H1 (cell line): ENCODE measurements around the gene CDX4. TPM values are rescaled to one million over a fixed set of nuclear protein-coding genes. Genes with fewer than 3 reads are reported as not detected.

Source experiments
- CTCF ChIA-PET: fragments of 300-600 bp; sonication (Branson Sonifier 250); formaldehyde crosslinking; loops from one replicate; lab custom pipeline; 2021; ENCODE audit not compliant: partially characterized antibody; lab: Charles Lee
- POLR2A ChIA-PET: fragments of 300-600 bp; sonication (Branson Sonifier 250); formaldehyde crosslinking; loops from one replicate; lab custom pipeline; 2021; ENCODE audit warnings: inconsistent platforms; ENCODE audit not compliant: partially characterized antibody; lab: Charles Lee
- DNase-seq, 2 experiments: peaks; one replicate each; pipeline versions ENCODE4 v3.0.0 to v3.0.0-alpha.2; 2010 to 2022; ENCODE audit warnings: low spot score in 2 of 2, low read depth in 1 of 2, mixed read lengths in 1 of 2
- FAIRE-seq: peaks from 2 replicates; lab custom pipeline; 2011; peaks lifted over from hg19 to GRCh38; lab: Jason Lieb, UNC
- H2AFZ ChIP-seq: 2 replicates; pipeline ENCODE4 v1.8.1; 2012; ENCODE audit warnings: low read length, inconsistent platforms
- H2AK5ac ChIP-seq: 2 replicates; pipeline ENCODE4 v1.6.1; 2013; ENCODE audit warnings: low read depth, low read length
- H2BK120ac ChIP-seq: replicated peaks from 2 replicates; pipeline ENCODE3; 2013; ENCODE audit warnings: low read depth, low read length, inconsistent platforms
- H2BK12ac ChIP-seq: 2 replicates; pipeline ENCODE4 v1.6.1; 2013; ENCODE audit warnings: low read depth, low read length
- H2BK15ac ChIP-seq: 2 replicates; pipeline ENCODE4 v1.6.1; 2013; ENCODE audit warnings: low read length
- H2BK20ac ChIP-seq: 2 replicates; pipeline ENCODE4 v1.6.1; 2013; ENCODE audit warnings: low read length
- H2BK5ac ChIP-seq: 2 replicates; pipeline ENCODE4 v1.6.1; 2013; ENCODE audit warnings: low read depth, low read length
- H3K14ac ChIP-seq: 2 replicates; pipeline ENCODE4 v1.6.1; 2013; ENCODE audit warnings: inconsistent platforms; ENCODE audit not compliant: insufficient read length
- H3K18ac ChIP-seq: 2 replicates; pipeline ENCODE4 v1.6.1; 2013; ENCODE audit warnings: low read length; ENCODE audit errors: extremely low read depth
- H3K23ac ChIP-seq: 2 replicates; pipeline ENCODE4 v1.6.1; 2013; ENCODE audit warnings: inconsistent platforms; ENCODE audit not compliant: insufficient read length
- H3K23me2 ChIP-seq: 2 replicates; pipeline ENCODE4 v1.6.1; 2013; ENCODE audit warnings: low read depth, low read length
- H3K27ac ChIP-seq: 2 replicates; pipeline ENCODE4 v1.6.1; 2011; ENCODE audit warnings: low read depth, low read length, inconsistent platforms
- H3K27me3 ChIP-seq, 4 experiments: replicated peaks in 1 of 4; 1 replicate in 1 of 4; 2 replicates in 3 of 4; pipeline versions ENCODE4 v1.6.1 to v1.8.1; 2011 to 2013; ENCODE audit warnings: low read length in 3 of 4, mild to moderate bottlenecking in 3 of 4, inconsistent platforms in 2 of 4, mixed read lengths in 2 of 4, moderate library complexity in 1 of 4; ENCODE audit not compliant: control insufficient read depth in 3 of 4, insufficient read depth in 3 of 4; ENCODE audit errors: extremely low read depth in 1 of 4
- H3K36me3 ChIP-seq, 4 experiments: 2 replicates each; pipeline versions ENCODE4 v1.6.1 to v1.8.1; 2011 to 2013; ENCODE audit warnings: mild to moderate bottlenecking in 4 of 4, low read length in 3 of 4, moderate library complexity in 2 of 4, control low read depth in 1 of 4, inconsistent platforms in 1 of 4; ENCODE audit not compliant: insufficient read depth in 4 of 4, control insufficient read depth in 2 of 4
- H3K4ac ChIP-seq: replicated peaks from 2 replicates; pipeline ENCODE3; 2013; ENCODE audit warnings: low read length, low read depth, mixed read lengths, inconsistent platforms; ENCODE audit not compliant: insufficient read length
- H3K4me1 ChIP-seq, 4 experiments: replicated peaks in 1 of 4; 1 replicate in 1 of 4; 2 replicates in 3 of 4; pipeline versions ENCODE4 v1.6.1 to v1.8.1; 2011 to 2013; ENCODE audit warnings: low read length in 3 of 4, inconsistent platforms in 2 of 4, mixed read lengths in 1 of 4; ENCODE audit not compliant: insufficient read depth in 4 of 4, control insufficient read depth in 3 of 4
- H3K4me2 ChIP-seq, 2 experiments: 2 replicates each; pipeline versions ENCODE4 v1.6.1 to v1.8.1; 2011 to 2013; ENCODE audit warnings: low read depth in 2 of 2, low read length in 2 of 2, control low read depth in 1 of 2, inconsistent platforms in 1 of 2, mild to moderate bottlenecking in 1 of 2; ENCODE audit not compliant: insufficient read depth in 1 of 2
- H3K4me3 ChIP-seq, 4 experiments: fragments of 200-600, 300-600 bp in 1 of 4; sonication (generic), shearing (Covaris generic), sonication (Bioruptor Twin) in 1 of 4; 2 replicates each; pipeline versions ENCODE4 v1.5.1 to v1.8.1; 2011 to 2016; ENCODE audit warnings: low read length in 4 of 4, low read depth in 3 of 4, control low read depth in 2 of 4, inconsistent platforms in 2 of 4, mild to moderate bottlenecking in 2 of 4, mixed read lengths in 1 of 4, moderate library complexity in 1 of 4; ENCODE audit not compliant: insufficient read depth in 2 of 4; ENCODE audit errors: extremely low read depth in 1 of 4
- H3K56ac ChIP-seq: replicated peaks from 2 replicates; pipeline ENCODE3; 2013; ENCODE audit warnings: low read depth, mild to moderate bottlenecking, mixed read lengths, low read length, inconsistent platforms; ENCODE audit not compliant: insufficient read length
- H3K79me1 ChIP-seq: 2 replicates; pipeline ENCODE4 v1.6.1; 2013; ENCODE audit warnings: low read depth, low read length, control low read depth
- H3K79me2 ChIP-seq, 2 experiments: 2 replicates each; pipeline versions ENCODE4 v1.6.1 to v1.8.1; 2012 to 2013; ENCODE audit warnings: low read length in 2 of 2, mild to moderate bottlenecking in 2 of 2, inconsistent platforms in 1 of 2; ENCODE audit not compliant: insufficient read depth in 2 of 2, control insufficient read depth in 1 of 2
- H3K9ac ChIP-seq, 4 experiments: replicated peaks in 1 of 4; 1 replicate in 1 of 4; 2 replicates in 3 of 4; pipeline versions ENCODE4 v1.6.1 to v1.8.1; 2011 to 2013; ENCODE audit warnings: low read depth in 3 of 4, low read length in 3 of 4, control low read depth in 2 of 4, mild to moderate bottlenecking in 2 of 4, moderate library complexity in 2 of 4, inconsistent platforms in 1 of 4; ENCODE audit errors: extremely low read depth in 1 of 4
- H3K9me3 ChIP-seq, 2 experiments: 2 replicates each; pipeline versions ENCODE4 v1.6.1 to v1.8.1; 2012 to 2013; ENCODE audit warnings: mild to moderate bottlenecking in 2 of 2, moderate library complexity in 2 of 2, control low read depth in 1 of 2, inconsistent platforms in 1 of 2, low read depth in 1 of 2, low read length in 1 of 2, mixed read lengths in 1 of 2; ENCODE audit not compliant: insufficient read depth in 2 of 2
- H4K20me1 ChIP-seq, 2 experiments: replicated peaks in 1 of 2; 2 replicates each; pipeline versions ENCODE3 to v1.8.1; 2011 to 2013; ENCODE audit warnings: inconsistent platforms in 2 of 2, low read length in 2 of 2, mild to moderate bottlenecking in 1 of 2; ENCODE audit not compliant: insufficient read depth in 2 of 2, control insufficient read depth in 1 of 2
- H4K5ac ChIP-seq: 2 replicates; pipeline ENCODE4 v1.6.1; 2013; ENCODE audit warnings: low read length, low read depth, mixed read lengths, inconsistent platforms; ENCODE audit not compliant: insufficient read length
- H4K8ac ChIP-seq: 2 replicates; pipeline ENCODE4 v1.8.0; 2013; ENCODE audit warnings: mild to moderate bottlenecking, moderate library complexity, low read length, inconsistent platforms; ENCODE audit not compliant: insufficient read depth; ENCODE audit errors: extremely low read depth
- H4K91ac ChIP-seq: replicated peaks from 2 replicates; pipeline ENCODE3; 2013; ENCODE audit warnings: low read length, mixed read lengths, inconsistent platforms; ENCODE audit not compliant: insufficient read length
- BCL11A ChIP-seq, 2 experiments: IDR thresholded peaks; one replicate each; pipeline ENCODE4 v1.6.1; 2011; ENCODE audit warnings: low read depth in 2 of 2, low read length in 2 of 2, mild to moderate bottlenecking in 2 of 2
- GABPA ChIP-seq: IDR thresholded peaks from 2 replicates; pipeline ENCODE4 v1.6.1; 2011; ENCODE audit warnings: mild to moderate bottlenecking, low read length, moderate library complexity, borderline replicate concordance; ENCODE audit not compliant: insufficient read depth
- NANOG ChIP-seq: IDR thresholded peaks from 2 replicates; pipeline ENCODE4 v1.6.1; 2011; ENCODE audit warnings: low read length, low read depth, mild to moderate bottlenecking, inconsistent platforms; ENCODE audit not compliant: insufficient read depth, poor library complexity, severe bottlenecking
- RBBP5 ChIP-seq: IDR thresholded peaks from 2 replicates; pipeline ENCODE4 v1.7.1; 2012; ENCODE audit warnings: low read depth, mild to moderate bottlenecking, inconsistent platforms, low read length, moderate library complexity, borderline replicate concordance
- RFX5 ChIP-seq: IDR thresholded peaks from 2 replicates; pipeline ENCODE4 v1.6.1; 2011; ENCODE audit warnings: low read depth, low read length, improper control_type of control experiment, borderline replicate concordance
- SP2 ChIP-seq: IDR thresholded peaks from 2 replicates; pipeline ENCODE4 v1.6.1; 2012; ENCODE audit warnings: mild to moderate bottlenecking, low read length, inconsistent platforms
- WGBS, 2 experiments: shearing (Covaris generic) in 1 of 2; methylation state at CpG; one replicate each; pipeline versions ENCODE4 v1.1.6 to v1.1.7; 2013 to 2015; ENCODE audit warnings: low lambda C conversion rate in 2 of 2, mixed read lengths in 2 of 2, inconsistent platforms in 1 of 2, low coverage in 1 of 2, missing lambda C conversion rate in 1 of 2; ENCODE audit not compliant: insufficient replicate concordance in 2 of 2, insufficient coverage in 1 of 2, insufficient read length in 1 of 2; ENCODE audit errors: extremely low coverage in 1 of 2, missing lambda C conversion rate in 1 of 2; 5-methylcytosine and 5-hydroxymethylcytosine counted together
- polyA plus RNA-seq, 7 experiments: library from polyadenylated mRNA; depleted of rRNA in 3 of 7; stranded (reverse) in 5 of 7; unstranded in 2 of 7; fragments of >200 nt in 5 of 7; fragments of 200-250 nt in 2 of 7; gene quantifications; 1 replicate in 5 of 7; 2 replicates in 1 of 7; 4 replicates in 1 of 7; pipeline versions ENCODE4 v1.2.1 to v1.2.3, GENCODE V29; 2011 to 2013; ENCODE audit warnings: missing spikeins in 2 of 7, mixed read lengths in 2 of 7
- total RNA-seq: library from RNA; stranded (reverse); fragmentation: NEBNext Ultra II Directional; extraction: Animal tissue kit (Norgen Biotek cat#: 25700); gene quantifications from 2 replicates; pipeline ENCODE4 v1.2.1, GENCODE V29; 2021

CDX4 gene
- total and polyA plus RNA-seq, 2 of the 8 experiments (the other 6 are each of a cell fraction or from before 2014, with no cell fraction given), result 2.3 to 2.6 TPM

DNA sequence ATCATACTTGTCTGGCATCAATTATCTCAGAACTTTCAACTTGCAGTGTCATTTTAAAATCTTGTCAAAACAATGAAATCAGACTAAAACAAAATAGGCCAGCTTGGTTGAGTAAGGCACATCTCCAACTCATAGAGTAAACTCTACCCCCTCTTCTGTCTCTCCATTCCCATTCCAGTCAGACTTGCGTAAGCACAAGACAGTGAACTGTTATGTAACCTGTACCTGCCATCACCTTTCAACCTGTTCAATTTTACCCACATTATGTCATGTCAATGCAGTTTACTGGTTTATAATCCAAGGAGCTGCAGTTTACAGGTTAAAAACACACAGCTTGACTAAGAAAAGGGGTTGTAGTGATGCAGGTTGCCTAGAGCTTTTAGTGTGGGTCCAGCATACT lies 8.3 kb downstream of the CDX4 start:
- no peak overlapping the region for H2BK15ac ChIP-seq
- ChIA-PET CTCF (no interaction called here), POLR2A (no interaction called here)
- H2BK12ac ChIP-seq, result no peak overlapping the region
- no peak overlapping the region for H2AK5ac ChIP-seq
- no peak overlapping the region for H3K14ac ChIP-seq
- no peaks in the 10 kb centered on the region for H3K4me1 ChIP-seq
- H3K23me2 ChIP-seq, result no peaks in the 10 kb centered on the region
- no peak overlapping the region for H2BK120ac ChIP-seq
- H4K20me1 ChIP-seq, result no peaks in the 10 kb centered on the region
- no peak overlapping the region for H3K56ac ChIP-seq
- H4K91ac ChIP-seq, result no peak overlapping the region
- H3K4ac ChIP-seq, result no peak overlapping the region
- H3K27ac ChIP-seq, result no peak overlapping the region
- DNase-seq (no peak), FAIRE-seq (no peak)
- H3K23ac ChIP-seq, result no peak overlapping the region
- H3K36me3 ChIP-seq, result no peaks in the 10 kb centered on the region
- H3K18ac ChIP-seq, result no peak overlapping the region
- H3K4me3 ChIP-seq, result no peak overlapping the region
- H3K79me2 ChIP-seq, result no peaks in the 10 kb centered on the region
- TF ChIP-seq RFX5, result no peak
- no peak for TF ChIP-seq SP2
- TF ChIP-seq BCL11A (IDR thresholded peaks at IDR 0.05; ENCODE audit: low read depth in 2 of 2, low read length in 2 of 2), result no peak
- TF ChIP-seq GABPA, result no peak
- TF ChIP-seq NANOG, result no peak
- no peak for TF ChIP-seq RBBP5
- no peak overlapping the region for H4K5ac ChIP-seq
- H2AFZ ChIP-seq, result no peak overlapping the region
- H3K27me3 ChIP-seq, result peaks cover 0 to 14% (median 4%) of the 10 kb centered on the region in 4 experiments; a peak in 3 of 7 replicates
- H4K8ac ChIP-seq, result no peak overlapping the region
- H3K9me3 ChIP-seq, result no peaks in the 10 kb centered on the region
- H3K79me1 ChIP-seq, result no peaks in the 10 kb centered on the region
- WGBS, 2 experiments, result 0% methylated on average over 1 of the region's 1 CpG; no CpG with 5 or more reads in 1 of the 2 experiments
- H2BK5ac ChIP-seq, result no peak overlapping the region
- no peak overlapping the region for H2BK20ac ChIP-seq
- no peak overlapping the region for H3K4me2 ChIP-seq
- no peak overlapping the region for H3K9ac ChIP-seq
